CD4-positive, alpha-beta T cell treated with Interferon alpha-2 for 1 hour (primary cell): Measurements from ENCODE around the gene CNOT9.

ENCODE experiments used
- DNase-seq, 2 donors: peaks; one replicate each; pipeline ENCODE4 v3.0.0-alpha.2; 2020 to 2022

The CNOT9 gene

DNA sequence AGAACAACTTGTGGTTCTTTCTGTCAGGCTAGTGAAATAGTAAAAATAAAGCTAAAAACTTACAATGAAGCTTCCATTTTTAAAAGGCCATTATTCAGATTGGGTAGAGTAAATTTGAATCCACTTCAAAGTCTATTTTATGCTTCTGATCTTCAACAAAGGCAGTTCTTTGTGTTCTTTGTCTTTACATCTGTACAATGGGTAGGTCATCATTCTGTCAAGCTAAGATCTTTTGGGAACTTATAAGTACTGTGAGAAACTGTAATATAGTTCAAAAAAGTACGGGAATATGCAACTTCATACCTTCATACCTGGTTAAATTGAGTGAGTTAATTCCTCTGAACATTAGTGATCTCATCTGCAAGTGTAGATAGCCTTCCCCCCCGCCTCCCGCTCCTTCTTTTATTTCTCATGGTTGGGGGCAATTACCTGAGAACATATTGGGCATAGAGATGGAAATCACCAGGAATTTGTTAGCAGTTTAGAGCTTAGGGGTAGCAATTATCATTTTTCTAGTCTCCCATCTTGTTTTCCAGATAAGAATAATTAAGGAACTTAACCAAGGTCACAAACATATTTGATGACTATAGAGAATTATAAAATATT, 9.7 kb downstream of the CNOT9 start:
- no peak for DNase-seq

GRCh38 chr2:218582076-218582475, 13.4 kb downstream of the CNOT9 start:
- DNase-seq: no peak

DNA sequence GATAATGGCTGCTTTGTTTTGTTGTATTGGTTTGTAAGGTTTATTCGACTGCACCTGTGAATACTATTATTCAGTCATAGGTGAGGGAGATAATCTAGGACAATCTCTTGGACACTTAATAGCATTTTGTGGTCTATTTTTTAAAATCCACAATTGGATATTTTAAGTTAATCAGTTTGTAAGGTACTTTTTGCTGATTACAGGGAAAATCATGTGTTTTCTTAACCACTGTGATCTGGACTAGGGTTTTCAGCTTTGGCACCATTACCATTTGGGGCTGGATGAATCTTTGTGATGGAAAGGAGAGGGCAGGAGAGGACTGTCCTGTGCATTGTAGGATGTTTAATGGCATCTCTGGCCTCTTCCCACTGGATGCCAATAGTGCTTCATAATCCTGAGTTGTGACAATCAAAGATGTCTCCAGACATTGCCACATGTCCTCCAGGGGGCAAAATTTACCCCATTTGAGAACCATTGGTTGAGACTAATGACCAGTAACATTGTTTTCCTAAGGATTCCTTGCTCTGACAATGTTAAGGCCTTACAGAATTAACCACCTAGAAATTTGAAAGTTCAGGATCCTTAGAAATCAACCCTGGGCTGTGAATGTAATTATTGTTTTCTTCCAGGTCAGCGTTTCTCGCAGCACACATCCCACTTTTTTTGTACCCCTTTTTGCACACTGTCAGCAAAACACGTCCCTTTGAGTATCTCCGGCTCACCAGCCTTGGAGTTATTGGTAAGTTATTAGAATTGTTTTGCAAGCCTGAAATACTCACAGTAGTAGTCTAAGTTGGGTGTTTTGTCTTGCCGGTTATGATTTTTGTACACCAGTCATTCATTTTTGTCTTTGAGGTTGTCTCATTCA, 15.6 kb downstream of the CNOT9 start:
- DNase-seq: no peak

- no peak for DNase-seq
Observed at GRCh38 chr2:218585541-218585940, 16.9 kb downstream of the CNOT9 start.

GRCh38 chr2:218605432-218605831, 36.8 kb downstream of the CNOT9 start:
- DNase-seq: no peak

GRCh38 chr2:218607436-218608115, 38.9 kb downstream of the CNOT9 start, which contains the start of gene PLCD4:
TSS of gene PLCD4 (plus strand) at chr2:218607899. CDS start at chr2:218615740, 7,841 bp downstream.
- no peak for DNase-seq

DNA sequence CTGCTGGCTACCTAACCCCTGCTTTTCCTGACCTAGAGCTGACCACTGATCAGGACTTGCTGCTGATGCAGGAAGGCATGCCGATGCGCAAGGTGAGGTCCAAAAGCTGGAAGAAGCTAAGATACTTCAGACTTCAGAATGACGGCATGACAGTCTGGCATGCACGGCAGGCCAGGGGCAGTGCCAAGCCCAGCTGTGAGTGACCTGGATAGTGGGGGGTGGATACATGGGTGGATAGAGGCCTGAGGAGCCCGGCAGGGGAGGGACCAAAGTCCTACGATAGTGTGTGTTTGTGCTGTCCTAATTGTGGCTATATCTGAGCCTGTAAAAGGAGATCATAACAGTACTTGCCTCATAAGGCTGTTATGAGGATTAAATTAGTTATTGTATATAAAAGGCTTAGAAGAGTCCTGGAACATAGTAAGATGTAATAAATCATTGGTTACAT, 47.3 kb downstream of the CNOT9 start:
- DNase-seq: no peak

DNA sequence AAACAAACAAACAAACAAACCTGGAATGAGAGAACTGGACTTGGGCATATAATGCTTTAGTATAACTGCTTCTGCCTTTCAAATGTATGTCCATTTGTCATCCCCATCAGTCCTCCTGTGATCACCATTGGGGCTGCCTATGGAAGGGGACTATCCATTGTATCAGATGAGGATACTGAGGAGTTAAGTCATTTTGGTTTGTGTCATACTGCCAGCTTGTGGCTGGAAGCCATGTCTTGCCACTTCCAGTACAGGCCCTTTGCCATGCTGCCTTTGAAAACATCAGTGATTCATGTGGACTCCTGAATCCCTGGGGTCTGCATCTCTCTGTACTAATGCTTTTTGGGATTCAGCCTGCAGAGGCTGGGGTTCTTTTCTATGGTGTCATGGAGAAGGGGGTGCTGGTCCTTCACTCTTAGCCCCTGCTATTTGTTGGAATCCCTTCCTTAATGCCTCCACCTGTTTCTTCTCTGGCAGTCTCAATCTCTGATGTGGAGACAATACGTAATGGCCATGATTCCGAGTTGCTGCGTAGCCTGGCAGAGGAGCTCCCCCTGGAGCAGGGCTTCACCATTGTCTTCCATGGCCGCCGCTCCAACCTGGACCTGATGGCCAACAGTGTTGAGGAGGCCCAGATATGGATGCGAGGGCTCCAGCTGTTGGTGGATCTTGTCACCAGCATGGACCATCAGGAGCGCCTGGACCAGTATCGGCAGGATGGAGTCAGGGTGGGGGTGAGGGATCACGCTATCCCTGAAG, 49.6 kb downstream of the CNOT9 start:
- DNase-seq: no peak

GRCh38 chr2:218621007-218621406, 52.4 kb downstream of the CNOT9 start:
- DNase-seq: no peak

DNA sequence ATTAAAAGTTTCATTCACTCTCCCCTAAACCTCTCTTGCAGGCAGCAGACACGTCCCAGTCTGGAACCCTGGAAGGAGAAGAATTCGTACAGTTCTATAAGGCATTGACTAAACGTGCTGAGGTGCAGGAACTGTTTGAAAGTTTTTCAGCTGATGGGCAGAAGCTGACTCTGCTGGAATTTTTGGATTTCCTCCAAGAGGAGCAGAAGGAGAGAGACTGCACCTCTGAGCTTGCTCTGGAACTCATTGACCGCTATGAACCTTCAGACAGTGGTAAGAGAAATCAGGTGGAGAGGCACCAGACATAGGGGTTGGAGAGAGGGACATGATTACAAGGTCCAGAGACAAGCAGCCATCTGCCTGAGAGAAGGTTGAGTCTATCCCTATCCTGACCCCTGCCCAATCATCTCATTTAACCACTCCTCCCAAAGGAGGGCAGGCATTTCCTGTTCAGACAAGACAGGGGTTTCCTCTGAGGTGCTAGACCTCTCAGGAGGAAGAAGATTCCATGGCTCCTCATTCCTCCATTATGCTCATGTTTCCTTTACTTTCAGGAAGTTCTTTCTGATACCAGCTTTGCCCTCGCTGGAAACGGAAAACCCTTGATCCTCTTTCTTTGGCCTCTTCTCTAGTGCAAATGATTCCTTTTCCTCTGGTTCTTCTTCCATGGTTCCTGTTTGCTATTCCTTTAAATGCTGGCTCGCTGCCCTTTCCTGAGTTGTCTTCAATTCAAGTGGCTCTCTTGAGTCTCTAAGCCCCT, 54.1 kb downstream of the CNOT9 start:
- no peak for DNase-seq

DNA sequence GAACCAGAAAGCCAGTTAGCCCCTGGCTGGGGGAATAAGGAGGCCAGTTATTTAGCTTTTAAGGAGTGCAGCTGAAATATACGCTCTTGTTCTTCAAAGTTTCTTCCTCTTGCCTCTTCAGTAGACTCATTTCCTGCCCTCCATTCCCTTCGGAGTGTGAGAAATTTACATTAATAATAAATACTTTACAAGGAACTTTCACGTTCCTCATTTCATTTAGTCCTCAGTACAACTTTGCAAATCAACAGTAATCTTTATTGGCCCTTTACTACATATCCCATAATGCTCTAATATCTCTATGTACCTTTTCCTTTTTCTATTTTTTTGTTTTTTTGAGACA, 54.7 kb downstream of the CNOT9 start:
- DNase-seq: no peak

DNA sequence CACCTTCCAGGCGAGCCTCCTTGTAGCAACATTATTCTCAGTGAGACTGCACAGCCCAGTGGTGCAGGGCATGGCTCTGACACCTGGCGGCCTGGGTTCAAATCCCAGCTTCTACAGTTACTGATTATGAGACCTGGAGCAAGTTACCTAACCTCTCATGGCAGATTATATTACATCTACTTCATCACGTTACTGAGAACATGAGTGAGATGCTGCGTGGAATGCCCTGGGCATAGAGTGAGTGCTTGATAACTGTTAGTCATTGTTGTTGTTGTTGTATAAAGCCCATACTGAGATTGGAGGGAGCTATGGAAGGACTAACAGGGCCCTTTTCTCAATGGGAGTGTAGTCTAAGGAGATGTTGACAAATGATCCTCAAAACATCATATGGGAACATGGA, 57.7 kb downstream of the CNOT9 start:
- no peak for DNase-seq

GRCh38 chr2:218627939-218628338, 59.3 kb downstream of the CNOT9 start:
- no peak for DNase-seq

DNA sequence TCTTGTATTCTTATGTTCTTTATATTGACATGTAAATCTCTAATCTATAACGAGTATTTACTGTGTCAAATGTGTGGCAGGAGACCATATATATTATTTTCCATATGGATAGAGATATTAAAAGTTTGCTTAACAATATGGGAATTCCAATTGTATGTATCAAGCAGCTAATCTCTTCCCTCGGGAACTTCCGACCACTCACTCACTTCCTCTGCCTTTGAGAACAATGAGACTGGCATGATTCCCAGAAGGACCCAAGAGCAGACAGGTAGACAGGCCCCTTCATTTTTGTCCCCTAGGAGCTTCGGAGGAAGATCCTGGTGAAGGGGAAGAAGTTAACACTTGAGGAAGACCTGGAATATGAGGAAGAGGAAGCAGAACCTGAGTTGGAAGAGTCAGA, 63.2 kb downstream of the CNOT9 start:
- no peak for DNase-seq

DNA sequence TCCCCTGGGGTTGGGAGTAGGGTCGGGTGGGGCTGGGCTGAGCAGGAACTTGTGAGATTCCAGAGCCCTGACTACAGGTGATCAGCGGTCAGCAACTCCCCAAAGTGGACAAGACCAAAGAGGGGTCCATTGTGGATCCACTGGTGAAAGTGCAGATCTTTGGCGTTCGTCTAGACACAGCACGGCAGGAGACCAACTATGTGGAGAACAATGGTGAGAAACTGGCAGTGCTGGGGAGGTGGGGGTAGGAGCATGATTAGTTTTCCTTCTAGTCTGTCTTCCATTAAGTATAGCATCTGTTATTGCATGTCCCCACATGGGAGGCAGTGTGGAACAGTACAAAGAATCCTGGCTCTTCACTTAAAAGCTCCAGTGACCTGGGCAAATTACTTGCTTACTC, 67.1 kb downstream of the CNOT9 start:
- no peak for DNase-seq

DNA sequence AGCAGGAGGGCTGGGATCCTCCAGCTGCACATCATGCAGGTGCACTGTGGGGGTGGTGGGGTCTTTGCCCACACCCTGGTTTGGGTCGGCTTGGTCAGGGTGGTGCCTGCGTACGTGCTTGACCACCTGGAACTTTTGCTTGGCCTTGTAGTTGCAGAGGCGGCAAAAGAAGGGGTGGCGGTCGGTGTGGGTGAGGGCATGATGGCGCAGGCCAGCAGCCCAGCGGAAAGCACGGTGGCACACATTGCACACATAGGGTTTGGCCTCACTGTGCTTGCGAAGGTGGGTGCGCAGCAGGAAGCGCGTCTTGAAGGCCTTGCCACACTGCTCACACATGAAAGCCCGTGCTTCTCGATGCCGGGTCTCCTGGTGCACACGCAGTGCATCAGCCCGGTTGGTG, 69.7 kb downstream of the CNOT9 start:
- no peak for DNase-seq

DNA sequence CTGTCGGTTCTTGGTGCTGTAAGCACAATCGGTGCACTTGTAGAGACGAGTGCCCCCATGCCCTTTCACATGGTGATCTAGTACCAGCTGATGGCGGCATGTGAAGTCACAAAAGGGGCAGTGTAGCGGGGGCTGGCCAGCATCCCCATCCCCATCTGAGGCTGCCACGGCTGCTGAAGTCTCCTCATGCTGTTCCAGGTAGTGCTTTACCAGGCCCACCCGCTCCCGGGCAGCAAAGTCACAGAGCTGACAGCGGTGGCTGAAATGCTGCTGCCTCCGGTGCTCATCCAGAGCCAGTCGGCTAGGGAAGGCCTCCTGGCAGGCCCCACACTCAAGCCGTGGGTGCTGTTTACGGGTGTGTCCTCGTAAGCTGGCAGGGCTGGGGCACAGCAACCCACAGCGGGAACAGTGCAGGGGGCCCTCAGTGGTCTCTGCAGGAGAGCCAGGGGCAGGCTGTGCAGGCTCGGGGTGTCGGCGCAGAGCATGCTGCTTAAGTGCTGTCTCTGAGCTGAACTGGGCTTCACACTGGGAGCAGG, 73.5 kb downstream of the CNOT9 start:
- no peak for DNase-seq

- no peak for DNase-seq
Observed at GRCh38 chr2:218642786-218643185, 74.1 kb downstream of the CNOT9 start.

DNA sequence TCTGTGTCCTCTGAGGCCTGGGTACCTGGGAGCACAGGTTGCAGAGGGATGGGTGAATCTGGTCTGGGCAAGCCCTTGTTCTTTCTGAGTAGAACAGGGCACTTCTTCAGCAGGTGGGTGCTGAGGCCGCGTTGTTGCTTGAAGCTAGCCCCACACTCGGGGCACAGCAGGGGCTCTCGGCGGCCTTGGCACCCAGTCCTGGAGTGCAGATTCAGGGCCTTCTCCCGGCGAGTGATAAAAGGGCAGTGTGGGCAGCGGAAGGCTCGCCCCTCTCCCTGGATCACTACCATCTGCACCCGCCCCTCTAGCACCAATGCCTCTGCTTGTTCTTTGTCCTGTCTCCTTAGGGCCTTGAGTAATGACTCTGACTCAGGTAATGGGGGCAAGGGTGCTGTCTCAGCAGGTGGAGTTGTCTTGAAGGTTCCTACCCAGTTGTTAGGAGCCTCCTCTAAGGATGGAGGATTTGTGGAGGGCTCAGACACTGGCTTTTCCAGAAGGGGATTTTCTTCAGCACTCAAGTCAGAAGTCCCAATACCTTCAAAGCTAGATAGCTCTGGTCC, 75.2 kb downstream of the CNOT9 start:
- no peak for DNase-seq

- DNase-seq: no peak
Observed at GRCh38 chr2:218644721-218645120, 76.1 kb downstream of the CNOT9 start.

GRCh38 chr2:218645126-218645525, 76.5 kb downstream of the CNOT9 start:
- DNase-seq: no peak
